Neutrophil (primary cell): ENCODE results near the gene CRACDL.

ENCODE experiments used
- H3K27ac ChIP-seq: fragments of 200-600 bp; sonication (generic); 2 replicates; pipeline ENCODE4 v1.5.1; 2016; ENCODE audit warnings: mild to moderate bottlenecking, moderate library complexity
- H3K27me3 ChIP-seq: fragments of 200-600 bp; sonication (generic); 2 replicates; pipeline ENCODE4 v1.6.0; 2016; ENCODE audit warnings: mild to moderate bottlenecking
- H3K36me3 ChIP-seq: fragments of 200-600 bp; sonication (generic); 2 replicates; pipeline ENCODE4 v1.5.1; 2017
- H3K4me1 ChIP-seq, 2 experiments: fragments of 200-600 bp in 1 of 2; sonication (generic) in 1 of 2; 1 replicate in 1 of 2; 2 replicates in 1 of 2; pipeline versions ENCODE4 v1.5.1 to v1.6.1; 2013 to 2016; ENCODE audit warnings: low read depth in 1 of 2, low read length in 1 of 2, mild to moderate bottlenecking in 1 of 2, moderate library complexity in 1 of 2; ENCODE audit not compliant: control insufficient read depth in 1 of 2, insufficient read depth in 1 of 2
- H3K4me3 ChIP-seq, 2 experiments: fragments of 200-600 bp in 1 of 2; sonication (generic) in 1 of 2; 1 replicate in 1 of 2; 2 replicates in 1 of 2; pipeline ENCODE4 v1.5.1; 2013 to 2016; ENCODE audit warnings: low read depth in 1 of 2, low read length in 1 of 2, mild to moderate bottlenecking in 1 of 2, moderate library complexity in 1 of 2
- H3K9me3 ChIP-seq: fragments of 200-600 bp; sonication (generic); 2 replicates; pipeline ENCODE4 v1.5.1; 2016
- CTCF ChIP-seq: fragments of 200-600 bp; sonication (generic); IDR thresholded peaks from 2 replicates; pipeline ENCODE4 v1.5.1; 2016; ENCODE audit warnings: antibody characterized with exemption

CRACDL gene

DNA sequence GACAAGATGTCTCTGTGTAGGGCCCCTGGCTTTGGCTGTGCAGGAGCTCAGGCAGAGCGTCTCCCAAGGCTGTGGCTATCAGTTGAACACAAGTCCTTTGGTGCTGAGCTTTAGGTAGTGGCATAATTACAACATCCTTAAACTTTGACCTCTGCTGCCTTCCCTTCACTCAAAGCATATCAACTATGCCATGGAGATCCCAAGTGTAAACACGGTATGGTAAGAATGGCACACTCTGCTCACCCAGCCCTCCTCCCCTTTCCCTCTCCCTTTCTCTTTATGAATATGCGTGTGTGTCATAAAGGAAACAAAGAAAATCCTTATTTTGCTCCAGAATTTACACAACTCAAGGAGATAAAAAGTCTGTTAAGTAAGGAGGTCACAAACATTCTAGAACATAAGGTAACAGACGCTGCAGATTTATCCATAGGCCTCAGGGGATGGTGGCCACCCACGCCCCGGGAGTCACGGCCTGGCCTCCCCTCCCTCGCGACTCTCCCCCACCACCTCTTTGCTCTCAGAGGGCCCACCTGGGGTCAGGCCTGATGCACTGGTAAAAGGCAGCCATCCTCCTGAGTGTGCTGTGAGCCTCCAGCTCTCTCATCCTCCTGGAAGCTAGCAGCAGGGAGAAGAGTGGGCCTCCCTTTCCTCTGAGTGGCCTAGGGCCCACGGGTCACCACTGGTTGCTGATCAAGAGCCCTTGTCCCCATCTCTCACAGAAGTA lies 67.3 kb downstream of the CRACDL start:
- Histone ChIP-seq H3K4me1 (no peaks in the 10 kb centered on the region), H3K9me3 (no peaks in the 10 kb centered on the region), H3K27me3 (no peaks in the 10 kb centered on the region), H3K27ac (no peak overlapping the region), H3K4me3 (no peak overlapping the region), H3K36me3 (no peaks in the 10 kb centered on the region)
- no peak for TF ChIP-seq CTCF

DNA sequence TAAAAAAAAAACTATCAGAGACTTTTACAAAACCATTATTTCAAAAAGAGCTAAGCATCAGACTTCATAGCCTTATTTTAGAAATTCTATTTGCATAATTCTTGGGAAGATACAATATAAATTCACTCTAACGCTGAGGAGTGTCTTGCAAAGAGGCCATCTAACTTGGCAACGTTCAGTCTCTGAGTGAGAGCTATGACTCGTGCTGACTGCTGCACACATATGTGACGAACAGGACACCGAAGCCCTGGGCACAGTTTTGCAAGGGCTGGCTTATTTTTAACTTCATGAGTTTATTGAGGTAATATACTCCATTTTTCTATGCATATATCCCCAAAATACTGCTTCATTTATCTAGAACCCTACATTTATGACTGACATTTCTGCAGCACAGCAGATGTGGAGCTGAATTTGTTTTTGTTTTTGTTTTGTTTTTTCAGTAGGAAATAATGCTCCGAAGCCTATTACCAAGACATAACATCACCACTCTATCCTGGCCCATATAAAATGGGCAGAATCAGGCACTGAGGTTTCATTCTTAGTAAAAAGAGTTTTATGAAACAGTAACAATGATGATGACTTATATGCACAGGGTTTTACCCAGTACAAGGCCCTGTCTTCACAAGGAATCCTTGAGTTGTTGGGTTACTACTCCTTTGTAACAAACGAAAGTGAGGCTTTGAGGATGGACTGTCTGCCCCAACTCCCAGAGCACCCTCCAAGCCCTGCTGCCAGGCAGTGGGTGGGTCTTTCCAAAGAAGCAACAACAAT lies 68.3 kb downstream of the CRACDL start:
- Histone ChIP-seq H3K27ac (no peak overlapping the region), H3K4me1 (no peaks in the 10 kb centered on the region), H3K36me3 (no peaks in the 10 kb centered on the region), H3K9me3 (no peaks in the 10 kb centered on the region), H3K4me3 (no peak overlapping the region), H3K27me3 (no peaks in the 10 kb centered on the region)
- TF ChIP-seq CTCF: no peak

DNA sequence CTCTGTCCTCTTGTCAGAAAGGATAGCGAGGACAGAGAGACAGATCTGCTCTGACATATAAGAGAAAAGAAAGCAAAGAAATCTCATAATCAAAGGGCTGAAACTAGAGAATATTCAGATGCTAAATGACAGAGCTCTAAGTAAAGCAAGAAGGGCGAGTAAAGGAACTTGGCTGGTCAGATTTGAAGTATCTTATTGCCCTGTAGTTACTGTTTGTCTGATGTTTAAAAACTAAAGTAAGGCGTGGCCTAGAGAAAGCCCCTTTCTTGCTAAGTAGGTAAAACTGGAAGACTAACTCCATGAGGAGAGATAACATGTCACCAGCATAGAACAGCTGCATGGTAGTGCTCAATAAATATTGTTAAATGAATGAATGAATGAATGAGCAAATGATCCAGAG lies 70.0 kb downstream of the CRACDL start:
- H3K4me1 ChIP-seq: peaks cover 11 to 12% of the 10 kb centered on the region in 2 experiments
- no peak for TF ChIP-seq CTCF
- H3K27me3 ChIP-seq: no peaks in the 10 kb centered on the region
- H3K27ac ChIP-seq: no peak overlapping the region
- H3K4me3 ChIP-seq: no peak overlapping the region
- H3K9me3 ChIP-seq: no peaks in the 10 kb centered on the region
- no peaks in the 10 kb centered on the region for H3K36me3 ChIP-seq

DNA sequence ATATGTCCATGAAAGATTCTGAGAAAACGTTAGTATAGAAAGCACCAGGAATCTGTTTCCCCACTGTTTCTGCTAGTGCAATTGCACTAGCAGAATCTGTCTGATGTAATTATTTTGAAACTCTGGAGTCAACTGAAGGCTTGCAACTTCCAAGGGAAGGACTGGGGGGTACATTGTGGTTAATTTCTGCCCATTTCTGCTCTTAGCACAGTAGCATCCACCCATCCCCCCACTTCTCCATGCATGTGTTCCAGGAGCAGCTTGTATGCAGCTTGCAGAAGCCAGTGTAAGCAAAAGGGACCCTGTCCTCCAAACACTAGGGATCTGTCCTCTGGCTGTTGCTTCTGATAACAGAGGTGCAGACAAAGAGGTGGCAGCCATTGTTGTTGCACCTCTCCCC lies 74.4 kb downstream of the CRACDL start:
- Histone ChIP-seq H3K4me3 (no peak overlapping the region), H3K27me3 (no peaks in the 10 kb centered on the region), H3K4me1 (peaks cover 18 to 28% of the 10 kb centered on the region in 2 experiments), H3K9me3 (no peaks in the 10 kb centered on the region), H3K27ac (peak overlapping the region; percentile 26), H3K36me3 (no peaks in the 10 kb centered on the region)
- no peak for TF ChIP-seq CTCF

DNA sequence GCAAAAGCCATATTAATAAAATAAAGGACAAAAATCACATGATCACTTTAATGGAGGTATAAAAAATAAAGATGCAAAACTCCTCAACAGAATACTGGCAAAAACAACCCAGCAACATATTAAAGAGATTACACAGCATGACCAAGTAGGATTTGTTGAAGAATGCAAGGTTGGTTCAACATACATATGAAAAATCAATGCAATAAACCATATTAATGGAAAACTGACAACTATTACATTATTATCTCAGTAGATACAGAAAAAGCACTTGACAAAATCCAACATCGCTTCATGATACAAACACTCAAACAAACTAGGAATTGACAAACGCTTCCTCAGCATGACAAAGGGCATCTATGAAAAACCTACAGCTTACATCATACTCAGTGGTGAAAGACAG lies 76.7 kb downstream of the CRACDL start:
- Histone ChIP-seq H3K4me1 (peaks cover 20 to 29% of the 10 kb centered on the region in 2 experiments), H3K36me3 (no peaks in the 10 kb centered on the region), H3K9me3 (no peaks in the 10 kb centered on the region), H3K27me3 (no peaks in the 10 kb centered on the region), H3K4me3 (no peak overlapping the region), H3K27ac (no peak overlapping the region)
- no peak for TF ChIP-seq CTCF
